HPDE6-E6E7 (cell line): ENCODE measurements around the gene LMNA.
"Not testable (repeated sequence)": the region's sequence is repeated elsewhere in the genome, so short reads cannot be mapped to it uniquely, and the experiment has no call there.

ENCODE experiments used
- DNase-seq: peaks from one replicate; pipeline ENCODE4 v3.0.0; 2011; ENCODE audit warnings: missing footprints; ENCODE audit errors: extremely low spot score

Gene LMNA

GRCh38 chr1:156114101-156114918 is at the start of gene LMNA:
Gene LMNA, plus strand, starts transcription at chr1:156114711. Its CDS starts 208 bp downstream, at chr1:156114919.
- peak; percentile 98 for DNase-seq

- DNase-seq = no peak
Measured at GRCh38 chr1:156065212-156065611, 49.3 kb upstream of the LMNA start.

- DNase-seq = no peak
Measured at GRCh38 chr1:156065871-156066270, 48.6 kb upstream of the LMNA start.

GRCh38 chr1:156067262-156067661 is 47.2 kb upstream of the LMNA start:
- DNase-seq = no peak

DNA sequence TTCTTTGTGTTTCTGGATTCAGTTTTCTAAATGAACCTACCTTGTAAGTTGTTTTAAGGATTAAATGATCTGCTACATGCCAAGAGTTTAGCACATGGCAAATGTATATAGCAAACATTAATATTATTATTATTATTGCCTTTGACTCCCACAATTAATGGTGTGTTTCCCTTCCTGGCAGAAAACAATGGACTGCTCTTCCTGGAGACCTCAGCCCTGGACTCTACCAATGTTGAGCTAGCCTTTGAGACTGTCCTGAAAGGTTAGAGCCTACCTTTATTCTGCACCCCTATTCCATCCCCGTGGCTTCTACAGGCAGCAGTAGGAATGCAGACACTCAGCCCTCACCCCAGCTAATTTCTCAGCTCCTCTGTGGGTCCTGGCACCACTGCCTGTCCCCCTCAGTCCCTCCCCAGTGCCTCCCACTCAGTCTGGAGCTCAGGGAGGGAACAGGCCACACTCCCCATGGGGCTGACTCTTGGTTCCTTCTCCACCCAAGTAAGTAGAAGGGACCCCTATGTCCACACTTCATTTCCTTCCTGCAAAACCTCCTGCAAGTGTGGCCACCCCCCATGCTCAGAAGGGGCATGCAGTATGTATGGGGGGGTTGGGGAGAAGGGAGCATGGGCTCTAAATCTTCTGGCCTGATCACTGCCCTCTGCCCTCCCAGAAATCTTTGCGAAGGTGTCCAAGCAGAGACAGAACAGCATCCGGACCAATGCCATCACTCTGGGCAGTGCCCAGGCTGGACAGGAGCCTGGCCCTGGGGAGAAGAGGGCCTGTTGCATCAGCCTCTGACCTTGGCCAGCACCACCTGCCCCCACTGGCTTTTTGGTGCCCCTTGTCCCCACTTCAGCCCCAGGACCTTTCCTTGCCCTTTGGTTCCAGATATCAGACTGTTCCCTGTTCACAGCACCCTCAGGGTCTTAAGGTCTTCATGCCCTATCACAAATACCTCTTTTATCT is 44.7 kb upstream of the LMNA start:
- DNase-seq = no peak

GRCh38 chr1:156070548-156070947 is 44.0 kb upstream of the LMNA start:
- no peak for DNase-seq

DNA sequence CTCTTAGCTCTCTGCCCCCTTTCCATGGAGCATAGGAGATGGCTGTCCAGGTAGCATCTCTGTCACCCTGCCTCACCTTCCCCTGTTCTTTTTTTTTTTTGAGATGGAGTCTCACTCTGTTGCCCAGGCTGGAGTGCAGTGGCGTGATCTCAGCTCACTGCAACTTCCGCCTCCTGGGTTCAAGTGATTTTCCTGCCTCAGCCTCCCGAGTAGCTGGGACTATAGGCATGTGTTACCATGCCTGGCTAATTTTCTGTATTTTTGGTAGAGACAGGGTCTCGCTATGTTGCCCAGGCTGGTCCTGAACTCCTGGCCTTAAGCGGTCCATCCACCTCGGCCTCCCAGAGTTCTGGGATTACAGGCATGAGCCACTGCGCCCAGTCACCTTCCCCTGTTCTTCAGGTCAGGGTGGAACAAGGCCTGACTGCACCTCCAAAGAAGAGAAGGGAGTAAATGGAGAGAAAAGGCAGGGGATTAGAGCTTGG is 43.1 kb upstream of the LMNA start:
- not testable (repeated sequence) for DNase-seq

DNA sequence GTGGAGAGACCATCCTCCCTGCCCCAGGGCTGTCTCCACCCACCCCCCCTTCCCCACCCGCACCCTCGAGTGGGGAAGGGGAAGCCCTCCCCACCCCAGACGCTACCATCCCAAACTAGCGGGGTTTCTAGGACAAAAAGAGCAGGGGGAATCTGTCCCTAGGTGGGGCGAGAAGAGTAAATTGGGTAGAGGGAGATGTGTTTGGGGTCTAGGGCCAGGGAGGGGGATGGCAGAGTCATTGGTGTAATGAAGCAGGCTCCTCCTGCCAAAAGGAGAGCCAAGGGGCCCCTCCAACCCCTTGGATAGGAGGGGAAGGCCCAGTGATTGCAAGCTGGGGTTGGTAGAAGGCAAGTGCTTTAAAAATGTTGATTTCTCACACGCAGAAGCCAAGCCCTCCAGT is 42.3 kb upstream of the LMNA start:
- no peak for DNase-seq

- no peak for DNase-seq
Measured at GRCh38 chr1:156073110-156073687, 41.3 kb upstream of the LMNA start.

DNA sequence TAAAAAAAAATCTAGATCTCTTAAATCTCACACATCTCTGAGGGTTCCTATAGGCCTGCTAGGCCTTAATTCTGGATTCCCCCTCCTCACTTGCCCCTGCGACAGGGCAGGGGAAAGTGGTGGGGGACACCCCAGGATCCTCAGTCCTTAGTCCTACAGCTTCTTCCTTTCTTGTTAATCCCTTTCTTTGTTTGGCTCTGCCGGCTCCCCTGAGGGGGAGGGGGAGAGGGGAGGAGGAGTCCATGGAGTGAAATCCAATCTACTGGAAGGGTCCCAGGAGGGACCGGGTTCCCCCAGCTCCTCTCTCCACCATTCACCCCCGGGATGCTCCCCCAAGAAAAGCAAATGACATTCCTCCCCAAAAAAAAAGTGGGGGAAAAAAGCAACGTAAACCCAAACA is 40.8 kb upstream of the LMNA start:
- DNase-seq = no peak

DNA sequence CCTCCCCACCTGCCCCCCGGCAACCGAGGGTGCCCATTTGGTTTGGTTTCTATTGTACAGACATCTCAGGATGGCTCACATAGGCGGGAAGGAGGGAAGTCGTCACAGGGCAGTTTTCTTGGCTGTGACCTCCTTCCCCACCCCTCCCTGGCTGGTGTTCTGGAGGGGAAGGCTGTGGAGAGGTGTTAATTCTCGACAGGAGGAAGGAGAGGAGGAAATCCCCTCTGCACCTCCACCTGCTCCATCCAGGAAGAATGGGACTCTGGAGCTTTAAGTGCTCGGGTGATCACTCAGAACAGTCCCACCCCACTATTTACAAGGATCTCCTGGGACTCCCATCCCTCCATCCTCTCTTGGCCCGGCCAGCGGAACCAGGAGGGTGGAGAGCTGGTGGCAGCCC is 39.9 kb upstream of the LMNA start:
- no peak for DNase-seq

DNA sequence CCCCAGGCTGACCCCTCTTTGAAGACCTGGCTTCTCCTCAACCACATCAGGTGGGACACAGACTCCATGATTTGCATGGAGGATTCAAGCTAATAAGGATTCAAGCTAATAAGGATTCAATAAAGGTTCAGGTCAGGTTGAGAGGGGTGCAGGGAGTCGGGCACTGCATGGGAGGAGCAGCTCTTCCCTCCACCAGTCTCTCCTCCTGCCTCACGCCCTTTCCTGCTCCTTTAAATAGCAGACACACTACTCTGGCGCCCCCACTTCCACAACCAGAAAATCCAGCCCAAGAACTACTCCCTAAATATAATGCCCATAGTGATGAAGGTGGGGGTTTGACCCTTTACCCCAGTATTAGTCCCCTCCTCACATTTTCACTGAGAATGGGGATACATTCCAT is 39.3 kb upstream of the LMNA start:
- DNase-seq = no peak

DNA sequence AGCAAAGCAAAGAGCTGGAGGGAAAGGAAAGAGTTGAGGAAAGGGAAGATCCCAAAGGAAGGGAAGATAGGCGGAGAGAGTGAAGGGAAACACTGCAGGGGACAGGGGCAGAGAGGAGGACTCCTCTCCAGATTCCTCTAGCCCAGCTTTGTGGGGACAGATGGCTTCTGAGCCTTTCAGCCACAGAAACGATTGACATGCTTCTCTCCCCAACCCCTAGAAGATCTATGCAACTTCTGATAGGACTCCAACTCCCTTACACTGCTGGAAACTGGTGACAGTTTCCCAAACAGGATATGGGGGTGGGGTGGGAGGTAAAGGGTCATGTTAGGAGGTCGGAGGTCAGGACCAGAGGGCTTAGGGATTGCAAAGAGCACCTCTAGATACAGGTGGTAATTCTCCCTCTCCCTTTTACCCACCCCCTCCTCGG is 38.7 kb upstream of the LMNA start:
- no peak for DNase-seq

- no peak for DNase-seq
Measured at GRCh38 chr1:156076609-156077429, 37.7 kb upstream of the LMNA start.

DNA sequence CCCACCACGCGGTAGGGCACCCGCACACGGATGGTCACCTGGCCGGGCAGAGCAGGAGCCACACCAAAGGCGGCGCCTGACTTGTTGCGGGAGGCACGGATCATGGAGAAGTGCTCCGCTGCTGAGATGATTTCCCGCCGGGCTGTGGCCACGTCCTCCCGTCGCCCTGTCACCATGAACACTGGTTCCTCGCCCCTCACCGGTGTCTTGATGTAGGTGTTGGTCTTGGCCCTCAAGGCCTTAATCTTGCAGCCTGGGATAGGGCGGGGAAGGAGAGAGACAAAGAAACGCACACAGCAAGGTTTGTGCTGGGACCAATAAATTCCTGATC is 37.1 kb upstream of the LMNA start:
- DNase-seq = no peak

DNA sequence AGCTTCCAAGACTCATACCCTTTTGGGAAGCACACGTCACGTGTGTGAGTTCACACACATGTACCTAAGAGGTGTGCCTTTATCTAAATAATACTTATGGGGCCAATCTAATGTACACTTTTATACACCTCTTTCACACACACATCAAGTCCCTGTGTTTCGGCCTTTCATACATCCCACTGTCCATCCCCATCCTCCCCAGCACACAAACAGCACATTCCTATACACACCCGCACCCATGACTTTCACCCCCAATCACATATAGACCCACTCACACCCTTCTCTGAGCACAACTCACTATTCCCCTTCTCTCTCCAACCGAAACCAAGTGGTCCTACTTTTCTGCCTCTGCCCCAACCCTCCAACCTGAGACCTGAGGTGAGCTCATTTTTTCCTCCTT is 35.8 kb upstream of the LMNA start:
- no peak for DNase-seq

DNA sequence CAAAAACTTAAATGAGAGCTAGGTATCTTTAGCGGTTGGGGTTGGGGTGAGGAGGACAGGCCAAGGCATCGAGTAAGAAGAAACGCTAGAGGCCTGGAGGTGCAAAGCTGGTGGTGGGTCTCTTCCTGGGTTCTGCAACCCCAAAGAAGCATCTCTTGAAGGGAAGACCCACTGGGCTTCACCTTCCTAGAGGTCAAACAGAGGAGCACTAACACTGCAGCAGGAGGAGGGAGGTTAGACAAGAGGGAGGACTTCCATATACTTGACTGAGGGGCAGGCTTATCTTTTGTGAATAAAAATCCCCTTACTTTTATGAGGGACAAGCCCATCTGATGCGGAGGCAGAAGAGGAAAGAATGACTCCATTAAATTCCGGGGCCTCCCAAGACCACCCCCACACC is 34.7 kb upstream of the LMNA start:
- no peak for DNase-seq

DNA sequence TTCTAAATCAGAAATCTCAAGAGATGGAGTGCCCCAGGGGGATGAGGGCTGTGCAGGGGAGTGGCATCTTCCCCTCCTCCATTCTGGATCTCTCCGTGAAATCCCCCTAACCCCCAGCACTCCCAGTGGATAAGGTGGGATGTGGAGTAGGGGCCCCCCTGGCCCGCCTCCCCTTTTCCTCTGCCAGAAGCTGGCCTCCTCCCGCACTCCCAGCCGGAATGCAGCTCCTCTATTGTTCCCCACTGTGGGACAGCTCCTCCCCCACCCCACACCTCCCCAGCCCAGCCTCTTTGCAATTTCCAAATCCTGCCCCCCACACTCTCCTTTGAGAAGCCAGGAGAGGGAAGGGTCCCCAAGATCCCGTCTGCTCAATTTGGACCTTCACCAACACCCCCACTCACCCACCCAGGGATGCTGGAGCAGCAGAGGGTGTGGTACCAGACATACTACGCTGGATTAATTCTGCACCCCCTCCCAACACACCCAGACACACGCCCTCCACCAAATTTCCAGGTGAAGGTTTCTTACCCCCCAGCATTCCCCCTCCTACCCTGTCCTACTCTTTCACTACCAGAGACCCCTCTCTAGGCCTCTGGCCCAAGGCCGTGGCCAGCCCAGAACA is 34.2 kb upstream of the LMNA start:
- DNase-seq = no peak

DNA sequence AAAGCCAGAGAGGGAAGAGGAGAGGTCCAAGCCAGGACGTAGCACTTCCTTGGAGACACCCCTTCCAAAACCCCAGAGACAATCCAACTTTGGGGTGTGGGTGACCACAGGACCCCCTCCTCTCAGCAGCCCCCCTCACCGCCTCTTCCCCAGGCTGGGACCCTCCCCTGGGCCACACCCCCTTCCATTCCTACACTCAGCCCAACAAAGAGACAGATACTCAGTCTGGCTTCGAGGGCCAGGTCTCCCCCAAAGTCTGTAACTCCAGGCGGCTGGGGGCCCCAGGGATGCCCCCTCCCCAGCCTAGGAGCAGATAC is 33.7 kb upstream of the LMNA start:
- DNase-seq = no peak

DNA sequence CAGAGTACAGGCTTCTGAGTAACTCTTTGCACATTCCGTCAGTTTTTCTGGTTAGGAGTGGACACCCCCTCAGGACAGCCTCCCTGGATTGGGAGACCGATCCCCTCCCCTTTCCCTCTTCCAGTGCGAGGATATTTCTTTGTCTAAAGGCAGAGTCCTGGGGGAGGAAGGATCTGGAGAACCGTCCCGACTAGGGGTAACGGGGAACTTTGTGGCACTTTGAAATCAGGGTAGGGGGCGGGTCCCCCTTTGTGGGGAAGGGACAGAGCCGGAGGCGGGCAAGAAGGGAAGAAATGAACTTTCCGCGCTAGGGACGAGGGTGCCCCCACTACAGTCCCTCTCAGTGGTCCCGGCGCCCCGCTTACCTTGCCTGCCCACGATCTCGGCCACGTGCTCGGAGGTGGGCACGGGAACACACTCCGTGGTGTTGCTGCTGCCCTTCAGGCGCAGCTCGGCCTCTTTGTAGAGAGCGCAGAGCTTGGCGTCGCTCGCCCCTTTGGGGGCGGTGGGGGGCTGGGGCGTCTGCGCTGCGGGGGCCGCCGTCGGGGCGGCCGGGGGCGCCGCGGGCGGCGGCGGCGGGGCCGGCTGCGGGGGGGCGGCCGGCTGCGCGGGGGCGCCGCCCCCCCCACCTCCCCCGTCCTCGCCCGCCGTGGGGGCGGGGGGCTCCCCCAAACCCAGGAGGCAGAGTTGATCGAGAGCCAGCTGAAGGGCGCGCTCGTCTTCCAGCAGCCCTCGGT is 33.2 kb upstream of the LMNA start:
- no peak for DNase-seq

- no peak for DNase-seq
Measured at GRCh38 chr1:156081917-156082308, 32.6 kb upstream of the LMNA start.
